22Rv1 (cell line): ENCODE measurements around the gene GLCE.

Experiments used
- H3K27ac ChIP-seq: fragments of 450-650 bp; 2 replicates; pipeline ENCODE4 v1.5.1; 2017
- CTCF ChIP-seq: fragments of 450-650 bp; IDR thresholded peaks from 2 replicates; pipeline ENCODE4 v1.5.1; 2017; ENCODE audit warnings: mild to moderate bottlenecking
- ZFX ChIP-seq: fragments of 450-650 bp; IDR thresholded peaks from 2 replicates; pipeline ENCODE4 v1.6.1; 2017; ENCODE audit warnings: antibody characterized with exemption, borderline replicate concordance

GLCE gene

GRCh38 chr15:69131362-69132220 is 28.8 kb upstream of the GLCE start:
- H3K27ac ChIP-seq: no peak overlapping the region
- TF ChIP-seq ZFX: no peak
- no peak for TF ChIP-seq CTCF

GRCh38 chr15:69132430-69132829 is 28.0 kb upstream of the GLCE start:
- no peak overlapping the region for H3K27ac ChIP-seq
- no peak for TF ChIP-seq ZFX
- TF ChIP-seq CTCF: no peak

GRCh38 chr15:69132977-69133861 is 27.2 kb upstream of the GLCE start:
- H3K27ac ChIP-seq: no peak overlapping the region
- TF ChIP-seq ZFX: no peak
- no peak for TF ChIP-seq CTCF

- TF ChIP-seq ZFX (no peak), CTCF (no peak)
Measured at GRCh38 chr15:69133862-69134519, 26.4 kb upstream of the GLCE start.

GRCh38 chr15:69134791-69135190 is 25.6 kb upstream of the GLCE start:
- no peak overlapping the region for H3K27ac ChIP-seq
- TF ChIP-seq ZFX (no peak), CTCF (no peak)

More at GRCh38 chr15:69133862-69134519, 26.4 kb upstream of the GLCE start:
- H3K27ac ChIP-seq: no peak overlapping the region

- no peak for TF ChIP-seq ZFX
- TF ChIP-seq CTCF: no peak
- no peak overlapping the region for H3K27ac ChIP-seq
Measured at GRCh38 chr15:69135499-69135898, 24.9 kb upstream of the GLCE start.
